DOHH2 (cell line): ENCODE measurements around the gene SEZ6.

Source experiments
- H3F3A ChIP-seq: fragments of 200-600 bp; sonication (generic), shearing (Covaris generic); 2 replicates; pipeline ENCODE4 v1.6.0; 2016; ENCODE audit warnings: antibody characterized with exemption, mild to moderate bottlenecking; ENCODE audit not compliant: control insufficient read depth, insufficient read depth
- H3K27ac ChIP-seq: fragments of 200-600 bp; sonication (generic); 2 replicates; pipeline ENCODE4 v1.5.1; 2014; ENCODE audit warnings: low read depth, mild to moderate bottlenecking, low read length, moderate library complexity
- H3K27me3 ChIP-seq: fragments of 200-600 bp; sonication (generic); 2 replicates; pipeline ENCODE4 v1.6.1; 2014; ENCODE audit warnings: mild to moderate bottlenecking, low read length, mixed read lengths; ENCODE audit not compliant: control insufficient read depth
- H3K36me3 ChIP-seq: fragments of 200-600 bp; sonication (generic); 2 replicates; pipeline ENCODE4 v1.6.1; 2014; ENCODE audit warnings: mild to moderate bottlenecking, low read length, moderate library complexity, mixed read lengths; ENCODE audit not compliant: control insufficient read depth
- H3K4me1 ChIP-seq: fragments of 200-600 bp; sonication (generic); 2 replicates; pipeline ENCODE4 v1.6.1; 2014; ENCODE audit warnings: mild to moderate bottlenecking, low read length, mixed read lengths; ENCODE audit not compliant: control insufficient read depth
- H3K4me2 ChIP-seq: fragments of 200-600 bp; sonication (generic); 2 replicates; pipeline ENCODE4 v1.6.0; 2014; ENCODE audit warnings: mild to moderate bottlenecking, low read length, moderate library complexity
- H3K4me3 ChIP-seq: fragments of 200-600 bp; sonication (generic); 2 replicates; pipeline ENCODE4 v1.5.1; 2014; ENCODE audit warnings: mild to moderate bottlenecking, low read length, mixed read lengths
- H3K79me2 ChIP-seq: fragments of 200-600 bp; sonication (generic); 2 replicates; pipeline ENCODE4 v1.6.1; 2014; ENCODE audit warnings: mild to moderate bottlenecking, low read length, mixed read lengths; ENCODE audit not compliant: control insufficient read depth
- H3K9me2 ChIP-seq: fragments of 200-600 bp; sonication (generic); replicated peaks from 2 replicates; pipeline ENCODE4 v1.6.1; 2014; ENCODE audit warnings: mild to moderate bottlenecking, low read length, mixed read lengths; ENCODE audit not compliant: control insufficient read depth
- H3K9me3 ChIP-seq: fragments of 200-600 bp; sonication (generic); 2 replicates; pipeline ENCODE4 v1.6.1; 2014; ENCODE audit warnings: antibody characterized with exemption, low read length, mixed read lengths; ENCODE audit not compliant: control insufficient read depth, insufficient read depth
- H4K20me1 ChIP-seq: fragments of 200-600 bp; sonication (generic); 2 replicates; pipeline ENCODE4 v1.6.0; 2014; ENCODE audit warnings: low read depth, mild to moderate bottlenecking, antibody characterized with exemption, low read length, moderate library complexity; ENCODE audit not compliant: control insufficient read depth, insufficient read depth
- EZH2phosphoT487 ChIP-seq: fragments of 200-600 bp; sonication (generic); IDR thresholded peaks from 2 replicates; pipeline ENCODE4 v1.6.1; 2017; ENCODE audit warnings: borderline replicate concordance, mild to moderate bottlenecking, antibody characterized with exemption, low read length, moderate library complexity, mixed read lengths
- TF ChIP-seq, protein P1 (sequence below): fragments of 200-600 bp; sonication (generic); IDR thresholded peaks from one replicate; pipeline ENCODE4 v1.5.1; 2014; ENCODE audit warnings: antibody characterized with exemption, mild to moderate bottlenecking, low read depth, low read length; ENCODE audit not compliant: poor library complexity, severe bottlenecking

SEZ6 gene

DNA sequence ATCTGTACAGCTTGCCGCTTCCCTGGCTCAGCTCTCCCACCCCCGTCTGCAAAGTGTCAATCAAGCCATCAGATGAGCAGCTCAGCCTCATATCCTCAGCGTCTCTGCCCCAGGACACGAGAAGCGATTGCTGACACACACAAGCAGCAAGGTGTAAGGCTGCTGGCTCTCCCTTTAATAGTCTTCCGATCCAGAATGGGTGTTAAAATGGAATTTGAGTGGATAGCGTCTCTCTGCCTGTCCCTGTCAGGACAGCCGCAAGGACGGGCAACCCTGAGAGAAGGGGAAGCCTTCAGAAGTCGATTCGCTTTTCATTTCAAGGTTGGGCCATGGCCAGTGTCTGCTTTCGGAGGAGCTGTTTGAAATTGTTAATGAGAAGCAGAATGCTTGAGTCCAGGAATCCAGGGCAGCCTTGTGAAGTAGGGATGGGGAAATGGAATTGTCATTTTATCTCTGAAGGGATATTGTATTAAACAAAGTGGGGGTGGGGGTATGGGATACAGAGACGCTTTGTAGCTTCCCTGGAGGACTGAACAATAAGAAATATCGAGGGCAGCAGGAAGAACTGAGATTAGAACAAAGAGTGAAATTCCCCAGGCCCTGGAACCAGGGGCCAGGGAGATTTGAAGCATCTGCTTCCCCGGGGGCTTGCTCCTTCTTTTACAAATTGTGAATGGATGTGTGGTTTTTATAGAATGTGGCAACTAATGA, 32.4 kb upstream of the SEZ6 start:
- H4K20me1 ChIP-seq, result no peaks in the 10 kb centered on the region
- no peak overlapping the region for H3K4me2 ChIP-seq
- no peaks in the 10 kb centered on the region for H3K36me3 ChIP-seq
- H3K79me2 ChIP-seq, result no peaks in the 10 kb centered on the region
- H3K9me2 ChIP-seq, result no peaks in the 10 kb centered on the region
- peaks cover 22% of the 10 kb centered on the region for H3K9me3 ChIP-seq
- H3F3A ChIP-seq, result no peaks in the 10 kb centered on the region
- no peak overlapping the region for H3K4me3 ChIP-seq
- no peak for TF ChIP-seq EZH2phosphoT487
- TF ChIP-seq, protein P1, sequence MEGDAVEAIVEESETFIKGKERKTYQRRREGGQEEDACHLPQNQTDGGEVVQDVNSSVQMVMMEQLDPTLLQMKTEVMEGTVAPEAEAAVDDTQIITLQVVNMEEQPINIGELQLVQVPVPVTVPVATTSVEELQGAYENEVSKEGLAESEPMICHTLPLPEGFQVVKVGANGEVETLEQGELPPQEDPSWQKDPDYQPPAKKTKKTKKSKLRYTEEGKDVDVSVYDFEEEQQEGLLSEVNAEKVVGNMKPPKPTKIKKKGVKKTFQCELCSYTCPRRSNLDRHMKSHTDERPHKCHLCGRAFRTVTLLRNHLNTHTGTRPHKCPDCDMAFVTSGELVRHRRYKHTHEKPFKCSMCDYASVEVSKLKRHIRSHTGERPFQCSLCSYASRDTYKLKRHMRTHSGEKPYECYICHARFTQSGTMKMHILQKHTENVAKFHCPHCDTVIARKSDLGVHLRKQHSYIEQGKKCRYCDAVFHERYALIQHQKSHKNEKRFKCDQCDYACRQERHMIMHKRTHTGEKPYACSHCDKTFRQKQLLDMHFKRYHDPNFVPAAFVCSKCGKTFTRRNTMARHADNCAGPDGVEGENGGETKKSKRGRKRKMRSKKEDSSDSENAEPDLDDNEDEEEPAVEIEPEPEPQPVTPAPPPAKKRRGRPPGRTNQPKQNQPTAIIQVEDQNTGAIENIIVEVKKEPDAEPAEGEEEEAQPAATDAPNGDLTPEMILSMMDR, result no peak
- H3K27ac ChIP-seq, result no peak overlapping the region
- peaks cover 10% of the 10 kb centered on the region for H3K4me1 ChIP-seq
- H3K27me3 ChIP-seq, result peaks cover 31% of the 10 kb centered on the region

DNA sequence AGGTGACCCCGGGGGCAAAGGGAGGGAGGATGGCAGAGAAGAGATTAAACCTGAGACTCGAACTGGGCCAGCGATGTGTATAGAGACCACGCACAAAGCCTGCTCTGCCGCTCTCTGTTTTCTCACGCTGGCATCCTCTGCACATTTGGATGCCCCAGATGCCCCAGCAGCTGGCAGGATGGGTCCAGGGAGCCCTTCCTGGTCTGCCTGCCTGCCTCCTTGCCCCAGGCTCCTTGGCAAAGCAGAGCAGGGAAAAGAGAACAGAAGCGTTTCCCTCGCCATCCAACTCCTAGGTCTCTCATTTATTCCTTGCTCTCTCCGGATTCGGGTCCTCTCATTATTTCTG, 31.9 kb upstream of the SEZ6 start:
- H4K20me1 ChIP-seq, result no peaks in the 10 kb centered on the region
- H3K27me3 ChIP-seq, result peaks cover 31% of the 10 kb centered on the region
- no peaks in the 10 kb centered on the region for H3K36me3 ChIP-seq
- H3K27ac ChIP-seq, result no peak overlapping the region
- H3K4me3 ChIP-seq, result no peak overlapping the region
- H3F3A ChIP-seq, result no peaks in the 10 kb centered on the region
- peaks cover 22% of the 10 kb centered on the region for H3K9me3 ChIP-seq
- no peaks in the 10 kb centered on the region for H3K79me2 ChIP-seq
- peaks cover 4% of the 10 kb centered on the region for H3K4me1 ChIP-seq
- TF ChIP-seq, protein P1, result no peak
- TF ChIP-seq EZH2phosphoT487, result no peak
- H3K9me2 ChIP-seq, result no peaks in the 10 kb centered on the region
- H3K4me2 ChIP-seq, result no peak overlapping the region

DNA sequence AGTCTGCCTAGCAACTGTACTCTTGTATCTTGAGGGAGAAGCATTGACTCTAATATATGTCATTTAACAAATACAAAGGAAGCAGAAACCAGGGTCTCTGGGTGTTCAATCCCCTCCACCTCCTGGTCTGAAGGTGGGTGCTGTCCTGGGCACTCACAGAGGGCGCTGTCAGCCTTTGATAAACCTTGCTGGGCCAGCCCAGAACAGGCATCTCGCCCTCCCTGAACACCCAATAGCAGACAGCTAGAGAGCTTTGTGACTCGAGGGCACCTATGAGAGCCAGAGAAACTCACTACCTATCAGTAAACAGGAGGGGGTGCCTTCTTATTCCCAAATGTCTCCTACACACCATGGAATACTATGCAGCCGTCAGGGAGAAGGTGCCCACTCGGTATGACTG, 30.8 kb upstream of the SEZ6 start:
- peaks cover 42% of the 10 kb centered on the region for H3K27me3 ChIP-seq
- TF ChIP-seq, protein P1, result no peak
- TF ChIP-seq EZH2phosphoT487, result no peak

More for the DNA sequence above, 30.8 kb upstream of the SEZ6 start:
- no peaks in the 10 kb centered on the region for H3K36me3 ChIP-seq
- no peaks in the 10 kb centered on the region for H3K9me2 ChIP-seq
- peaks cover 22% of the 10 kb centered on the region for H3K9me3 ChIP-seq
- H3K4me2 ChIP-seq, result no peak overlapping the region
- H3K27ac ChIP-seq, result no peak overlapping the region
- no peaks in the 10 kb centered on the region for H3K79me2 ChIP-seq
- H4K20me1 ChIP-seq, result no peaks in the 10 kb centered on the region
- H3F3A ChIP-seq, result no peaks in the 10 kb centered on the region
- H3K4me3 ChIP-seq, result no peak overlapping the region
- no peaks in the 10 kb centered on the region for H3K4me1 ChIP-seq
